Epithelial cell of esophagus (primary cell): Measurements from ENCODE around the gene NPIPA1.
"Not testable (repeated sequence)": the region's sequence is repeated elsewhere in the genome, so short reads cannot be mapped to it uniquely, and the experiment has no call there.

Experiments
- DNase-seq: peaks from one replicate; pipeline ENCODE4 v3.0.0; 2010; ENCODE audit warnings: low read depth
- H3K4me3 ChIP-seq: 2 replicates; pipeline ENCODE4 v1.5.1; 2011; ENCODE audit warnings: mild to moderate bottlenecking, low read length, control low read depth

The NPIPA1 gene

GRCh38 chr16:14937143-14937542, at the start of gene NPIPA1:
Gene NPIPA1, plus strand, starts transcription at chr16:14937443. Its CDS starts 0 bp downstream, at chr16:14937443.
- not testable (repeated sequence) for DNase-seq, H3K4me3 ChIP-seq

DNA sequence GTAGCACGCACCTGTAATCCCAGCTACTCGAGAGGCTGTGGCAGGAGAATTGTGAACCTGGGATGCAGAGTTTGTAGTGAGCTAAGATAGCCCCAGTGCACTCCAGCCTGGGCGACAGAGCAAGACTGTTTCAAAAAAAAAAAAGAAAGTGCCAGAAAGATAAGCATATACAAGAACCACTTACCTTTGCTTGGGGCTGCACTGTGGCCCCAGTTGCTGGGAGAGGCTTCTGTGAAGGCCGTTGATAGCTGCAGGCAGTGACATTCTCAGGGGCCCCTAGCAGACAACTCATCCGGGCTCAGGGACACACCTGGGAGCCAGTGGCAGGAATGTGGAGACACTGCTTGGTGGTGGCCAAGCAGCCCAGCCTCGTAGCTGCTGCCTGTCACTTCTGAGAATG, 45.1 kb upstream of the NPIPA1 start:
- not testable (repeated sequence) for DNase-seq, H3K4me3 ChIP-seq

DNA sequence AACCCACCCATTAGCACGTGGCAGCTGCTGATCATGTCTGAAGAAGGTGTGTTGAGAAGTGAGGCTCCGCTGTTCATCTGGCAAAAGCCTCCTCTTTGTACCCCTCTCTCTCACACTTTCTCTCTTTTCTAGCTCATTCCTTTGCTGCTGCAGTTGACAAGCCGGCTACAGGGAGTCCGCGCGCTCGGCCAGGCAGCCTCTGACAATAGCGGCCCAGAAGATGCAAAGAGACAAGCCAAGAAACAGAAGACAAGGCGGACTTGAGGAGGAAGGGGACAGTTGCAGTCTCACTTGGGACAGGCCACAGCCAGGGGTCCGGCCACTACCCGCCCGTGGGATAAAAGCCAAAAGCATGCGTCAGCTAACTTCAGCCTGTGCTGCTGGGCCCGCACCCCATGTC, 41.9 kb upstream of the NPIPA1 start:
- not testable (repeated sequence) for H3K4me3 ChIP-seq, DNase-seq

DNA sequence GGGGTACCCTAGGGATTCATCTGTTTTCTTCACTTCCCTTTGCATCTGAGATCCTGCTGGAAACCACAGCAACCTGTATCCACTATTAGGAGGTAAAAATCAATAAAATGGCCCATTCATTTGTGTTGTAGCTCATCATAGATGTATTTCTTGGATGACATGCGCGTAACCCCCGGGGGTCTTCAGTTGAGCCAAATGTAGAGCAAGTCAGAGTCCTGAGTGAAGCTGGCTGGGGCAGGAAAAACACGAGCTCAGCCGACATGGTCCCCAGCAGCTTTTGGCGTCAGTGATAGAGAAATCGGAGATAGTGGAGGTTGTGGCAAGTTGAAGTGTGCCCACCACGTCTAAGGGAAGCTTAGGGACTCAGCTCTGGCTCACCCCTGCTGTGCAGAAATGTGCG, 41.2 kb upstream of the NPIPA1 start:
- not testable (repeated sequence) for DNase-seq, H3K4me3 ChIP-seq

- not testable (repeated sequence) for DNase-seq, H3K4me3 ChIP-seq
Measured at GRCh38 chr16:14897006-14897664, 40.1 kb upstream of the NPIPA1 start.

DNA sequence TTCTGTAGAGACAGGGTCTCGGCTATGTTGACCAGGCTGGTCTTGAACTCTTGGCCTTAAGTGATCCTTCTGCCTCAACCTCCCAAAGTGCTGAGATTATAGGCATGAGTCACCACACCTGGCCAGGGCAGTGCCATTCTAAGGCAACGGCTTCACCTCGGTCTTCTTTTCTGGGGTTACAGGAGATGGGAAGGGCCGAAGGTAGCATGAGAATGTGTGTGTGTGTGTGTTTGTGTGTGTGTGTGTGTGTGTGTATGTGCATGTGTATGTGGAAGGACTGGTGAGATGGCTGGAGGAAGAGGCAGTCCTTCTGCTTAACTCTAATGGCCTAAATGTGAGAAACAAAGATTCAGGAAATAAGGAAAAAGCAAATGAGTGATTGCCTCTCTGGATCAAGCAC, 39.1 kb upstream of the NPIPA1 start:
- H3K4me3 ChIP-seq, DNase-seq: not testable (repeated sequence)

GRCh38 chr16:14903191-14903957, 33.9 kb upstream of the NPIPA1 start:
- H3K4me3 ChIP-seq, DNase-seq: not testable (repeated sequence)

- not testable (repeated sequence) for H3K4me3 ChIP-seq, DNase-seq
Measured at GRCh38 chr16:14909744-14910143, 27.5 kb upstream of the NPIPA1 start.

DNA sequence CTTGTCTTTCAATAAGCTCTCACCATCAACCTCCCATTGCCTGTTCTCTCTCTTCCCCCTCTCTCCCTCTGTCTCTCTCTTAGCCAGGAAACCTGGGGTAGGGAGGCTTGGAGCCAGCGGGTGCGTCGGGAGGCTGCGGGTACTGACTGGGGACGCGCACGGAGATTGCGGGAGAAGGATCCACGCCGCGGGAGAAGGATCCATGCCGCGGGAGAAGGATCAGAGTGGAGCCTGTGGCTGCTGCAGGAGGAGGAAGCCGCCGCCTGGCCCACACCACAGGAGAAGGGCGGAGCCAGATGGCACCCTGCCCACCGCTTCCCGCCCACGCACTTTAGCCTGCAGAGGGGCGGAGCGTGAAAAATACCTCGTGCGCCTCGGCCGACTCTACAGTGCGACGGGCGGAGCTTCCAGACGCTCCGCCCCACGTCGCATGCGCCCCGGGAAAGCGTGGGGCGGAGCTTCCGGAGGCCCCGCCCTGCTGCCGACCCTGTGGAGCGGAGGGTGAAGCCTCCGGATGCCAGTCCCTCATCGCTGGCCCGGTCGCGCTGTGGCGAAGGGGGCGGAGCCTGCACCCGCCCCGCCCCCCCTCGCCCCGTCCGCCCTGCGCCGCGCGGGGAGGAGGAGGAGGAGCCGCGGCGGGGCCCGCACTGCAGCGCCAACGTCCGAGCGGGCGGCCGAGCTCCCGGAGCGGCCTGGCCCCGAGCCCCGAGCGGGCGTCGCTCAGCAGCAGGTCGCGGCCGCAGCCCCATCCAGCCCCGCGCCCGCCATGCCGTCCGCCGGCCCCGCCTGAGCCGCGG, 26.2 kb upstream of the NPIPA1 start:
- not testable (repeated sequence) for DNase-seq, H3K4me3 ChIP-seq

DNA sequence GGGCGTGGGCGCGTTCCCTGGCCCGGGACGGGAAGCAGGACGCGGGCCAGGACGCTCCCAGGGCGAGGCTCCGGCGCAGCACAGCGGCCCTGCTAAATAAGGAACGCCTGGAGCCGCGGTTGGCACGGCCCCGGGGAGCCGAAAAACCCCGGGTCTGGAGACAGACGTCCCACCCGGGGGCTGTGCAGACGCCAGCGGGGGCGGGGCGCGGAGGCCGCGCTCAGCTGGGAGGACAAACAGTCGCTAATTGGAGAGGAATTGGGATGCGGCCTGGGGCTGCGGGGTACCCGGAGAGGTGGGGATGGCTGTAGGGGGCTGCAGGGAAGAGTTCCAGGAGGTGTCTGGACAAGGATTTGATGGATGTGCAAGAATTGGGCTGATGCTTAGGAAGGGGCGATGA, 25.3 kb upstream of the NPIPA1 start:
- peak overlapping the region; percentile 27 for H3K4me3 ChIP-seq
- DNase-seq: not testable (repeated sequence)

DNA sequence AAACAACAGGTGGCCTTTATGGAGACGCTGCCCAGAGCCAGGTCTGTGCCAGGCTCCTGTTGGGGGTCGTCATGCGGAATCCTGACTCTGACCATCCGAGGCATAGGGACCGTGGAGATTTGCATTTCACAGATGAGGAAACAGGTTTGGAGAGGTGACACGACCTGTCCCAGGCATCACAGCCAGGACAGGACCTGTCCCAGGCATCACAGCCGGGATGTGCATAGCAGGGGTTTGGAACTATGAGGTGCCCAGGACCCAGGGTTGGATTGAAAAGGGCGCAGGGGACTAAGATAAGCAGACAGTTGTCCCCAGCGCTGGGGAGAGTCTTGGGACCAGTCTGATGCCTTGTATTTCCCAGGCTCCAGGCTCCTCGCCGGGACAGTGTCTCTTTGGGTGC, 24.7 kb upstream of the NPIPA1 start:
- not testable (repeated sequence) for DNase-seq, H3K4me3 ChIP-seq

DNA sequence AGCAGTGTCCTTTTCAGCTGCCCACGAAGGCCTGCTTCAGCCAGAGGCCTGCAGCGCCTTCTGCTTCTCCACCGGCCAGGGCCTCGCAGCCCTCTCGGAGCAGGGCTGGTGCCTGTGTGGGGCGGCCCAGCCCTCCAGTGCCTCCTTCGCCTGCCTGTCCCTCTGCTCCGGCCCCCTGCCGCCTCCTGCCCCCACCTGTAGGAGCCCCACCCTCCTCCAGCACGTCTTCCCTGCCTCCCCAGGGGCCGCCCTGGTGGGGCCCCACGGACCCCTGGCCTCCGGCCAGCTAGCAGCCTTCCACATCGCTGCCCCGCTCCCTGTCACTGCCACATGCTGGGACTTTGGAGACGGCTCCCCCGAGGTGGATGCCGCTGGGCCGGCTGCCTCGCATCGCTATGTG, 18.7 kb upstream of the NPIPA1 start:
- not testable (repeated sequence) for DNase-seq, H3K4me3 ChIP-seq

DNA sequence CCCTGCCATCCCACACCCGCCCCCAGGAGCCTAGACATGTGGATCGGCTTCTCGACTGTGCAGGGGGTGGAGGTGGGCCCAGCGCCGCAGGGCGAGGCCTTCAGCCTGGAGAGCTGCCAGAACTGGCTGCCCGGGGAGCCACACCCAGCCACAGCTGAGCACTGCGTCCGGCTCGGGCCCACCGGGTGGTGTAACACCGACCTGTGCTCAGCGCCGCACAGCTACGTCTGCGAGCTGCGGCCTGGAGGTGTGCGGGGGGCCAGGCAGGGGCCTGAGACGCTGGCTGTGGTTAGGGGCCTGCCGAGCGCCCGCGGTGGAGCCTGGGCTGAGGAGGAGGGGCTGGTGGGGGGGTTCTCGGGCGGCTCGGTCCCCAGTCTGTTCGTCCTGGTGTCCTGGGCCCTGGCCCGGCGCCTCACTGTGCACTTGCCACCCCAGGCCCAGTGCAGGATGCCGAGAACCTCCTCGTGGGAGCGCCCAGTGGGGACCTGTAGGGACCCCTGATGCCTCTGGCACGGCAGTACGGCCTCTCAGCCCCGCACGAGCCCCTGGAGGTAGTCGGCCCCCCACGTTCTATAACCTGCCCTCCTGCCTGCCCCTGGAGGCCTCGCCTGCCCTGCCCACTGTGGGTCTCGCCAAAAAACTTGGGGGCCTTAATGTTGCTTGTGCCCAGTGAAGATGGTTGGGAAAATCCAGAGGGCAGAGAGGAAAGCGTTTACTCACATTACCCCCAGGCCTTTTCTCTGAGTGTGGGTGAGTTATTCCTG, 17.2 kb upstream of the NPIPA1 start:
- not testable (repeated sequence) for H3K4me3 ChIP-seq
- DNase-seq: peak; percentile 3

DNA sequence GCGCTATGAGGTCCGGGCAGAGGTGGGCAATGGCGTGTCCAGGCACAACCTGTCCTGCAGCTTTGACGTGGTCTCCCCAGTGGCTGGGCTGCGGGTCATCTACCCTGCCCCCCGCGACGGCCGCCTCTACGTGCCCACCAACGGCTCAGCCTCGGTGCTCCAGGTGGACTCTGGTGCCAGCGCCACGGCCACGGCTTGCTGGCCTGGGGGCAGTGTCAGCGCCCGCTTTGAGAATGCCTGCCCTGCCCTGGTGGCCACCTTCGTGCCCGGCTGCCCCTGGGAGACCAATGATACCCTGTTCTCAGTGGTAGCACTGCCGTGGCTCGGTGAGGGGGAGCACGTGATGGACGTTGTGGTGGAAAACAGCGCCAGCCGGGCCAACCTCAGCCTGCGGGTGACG, 15.0 kb upstream of the NPIPA1 start:
- not testable (repeated sequence) for DNase-seq, H3K4me3 ChIP-seq

DNA sequence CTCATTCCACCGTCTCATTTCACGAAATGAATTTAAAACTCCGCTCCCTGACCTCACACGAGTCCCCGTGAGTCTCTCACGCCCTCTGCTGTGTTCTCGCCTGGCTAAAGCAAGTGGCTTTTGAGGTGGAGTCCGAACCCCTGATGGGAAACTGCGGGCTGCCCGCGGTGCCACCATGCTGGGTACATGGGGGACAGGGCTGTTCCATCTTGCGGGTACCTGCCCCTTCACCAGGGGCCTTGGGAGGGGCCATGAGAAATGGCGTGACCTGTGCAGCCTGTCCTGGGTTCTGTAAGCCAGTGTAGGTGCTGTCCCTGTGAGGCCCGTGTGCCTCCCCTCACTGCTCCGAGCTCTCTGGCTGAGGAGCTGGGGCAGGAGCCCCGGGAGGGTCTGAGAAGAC, 14.3 kb upstream of the NPIPA1 start:
- H3K4me3 ChIP-seq, DNase-seq: not testable (repeated sequence)

DNA sequence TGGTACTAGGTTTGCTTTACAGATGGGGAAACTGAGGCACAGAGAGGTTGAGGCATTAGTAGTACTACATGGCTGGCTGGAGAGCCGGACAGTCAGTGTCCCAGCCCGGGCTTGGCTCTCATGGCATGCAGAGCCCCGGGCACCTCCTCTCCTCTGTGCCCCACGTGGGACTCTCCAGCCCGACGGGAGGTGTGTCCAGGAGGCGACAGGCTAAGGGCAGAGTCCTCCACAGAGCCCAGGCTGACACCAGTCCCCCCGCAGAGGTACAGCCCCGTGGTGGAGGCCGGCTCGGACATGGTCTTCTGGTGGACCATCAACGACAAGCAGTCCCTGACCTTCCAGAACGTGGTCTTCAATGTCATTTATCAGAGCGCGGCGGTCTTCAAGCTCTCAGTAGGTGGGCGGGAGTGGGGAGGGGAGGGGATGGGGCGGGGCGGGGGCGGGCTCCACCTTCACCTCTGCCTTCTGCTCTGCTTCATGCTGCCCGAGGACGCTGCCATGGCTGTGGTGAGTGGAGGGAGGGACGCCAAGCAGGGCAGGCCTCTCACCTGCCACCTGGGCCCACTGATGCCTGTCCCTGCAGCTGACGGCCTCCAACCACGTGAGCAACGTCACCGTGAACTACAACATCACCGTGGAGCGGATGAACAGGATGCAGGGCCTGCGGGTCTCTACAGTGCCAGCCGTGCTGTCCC, 13.7 kb upstream of the NPIPA1 start:
- not testable (repeated sequence) for H3K4me3 ChIP-seq, DNase-seq

- H3K4me3 ChIP-seq, DNase-seq: not testable (repeated sequence)
Measured at GRCh38 chr16:14924359-14924758, 12.9 kb upstream of the NPIPA1 start.

DNA sequence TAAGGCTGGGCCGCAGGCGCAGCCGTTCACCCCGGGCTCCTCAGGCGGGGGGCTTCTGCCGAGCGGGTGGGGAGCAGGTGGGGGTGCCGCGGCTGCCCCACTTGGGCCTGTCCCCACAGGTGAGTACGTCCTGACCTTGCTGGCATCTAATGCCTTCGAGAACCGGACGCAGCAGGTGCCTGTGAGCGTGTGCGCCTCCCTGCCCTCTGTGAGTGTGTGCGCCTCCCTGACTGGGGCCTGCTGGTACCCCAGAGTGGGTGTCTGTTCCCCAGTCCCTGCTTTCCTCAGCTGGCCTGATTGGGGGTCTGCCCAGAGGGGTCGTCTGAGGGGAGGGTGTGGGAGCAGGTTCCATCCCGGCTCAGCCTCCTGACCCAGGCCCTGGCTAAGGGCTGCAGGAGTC, 12.3 kb upstream of the NPIPA1 start:
- not testable (repeated sequence) for H3K4me3 ChIP-seq, DNase-seq
